Stimulated activated CD8-positive, alpha-beta memory T cell treated with anti-CD3 and anti-CD28 coated beads, Interleukin-7, amount 100 ng/mL, for 4 hours (primary cell): ENCODE measurements around the gene FBXO21.

Experiments used
- DNase-seq, 2 donors: peaks; one replicate each; pipeline ENCODE4 v3.0.0-alpha.2; 2020; ENCODE audit warnings: low read depth in 2 of 2

Gene FBXO21

GRCh38 chr12:117166107-117166506 lies 24.2 kb downstream of the FBXO21 start:
- DNase-seq: no peak

GRCh38 chr12:117165342-117165741 lies 24.9 kb downstream of the FBXO21 start:
- no peak for DNase-seq

GRCh38 chr12:117162633-117163032 lies 27.6 kb downstream of the FBXO21 start:
- no peak for DNase-seq

GRCh38 chr12:117162167-117162539 lies 28.1 kb downstream of the FBXO21 start:
- DNase-seq: no peak

- no peak for DNase-seq
Measured at GRCh38 chr12:117161460-117162166, 28.7 kb downstream of the FBXO21 start.

- DNase-seq: no peak
Measured at GRCh38 chr12:117159674-117160073, 30.6 kb downstream of the FBXO21 start.

- DNase-seq: no peak
Measured at GRCh38 chr12:117158911-117159553, 31.2 kb downstream of the FBXO21 start.

GRCh38 chr12:117158096-117158495 lies 32.2 kb downstream of the FBXO21 start:
- DNase-seq: no peak

- DNase-seq: peak; percentile 38 to 45
Measured at GRCh38 chr12:117155278-117156060, 34.8 kb downstream of the FBXO21 start.

- no peak for DNase-seq
Measured at GRCh38 chr12:117152793-117153775, 37.2 kb downstream of the FBXO21 start.

- no peak for DNase-seq
Measured at GRCh38 chr12:117151403-117152031, 38.8 kb downstream of the FBXO21 start.

GRCh38 chr12:117149431-117149830 lies 40.8 kb downstream of the FBXO21 start:
- no peak for DNase-seq

GRCh38 chr12:117148642-117149041 lies 41.6 kb downstream of the FBXO21 start:
- DNase-seq: no peak

GRCh38 chr12:117147639-117148038 lies 42.6 kb downstream of the FBXO21 start:
- no peak for DNase-seq

- DNase-seq: no peak
Measured at GRCh38 chr12:117145597-117146154, 44.6 kb downstream of the FBXO21 start.

GRCh38 chr12:117144599-117144998 lies 45.7 kb downstream of the FBXO21 start:
- no peak for DNase-seq

- no peak for DNase-seq
Measured at GRCh38 chr12:117143008-117143532, 47.2 kb downstream of the FBXO21 start.

GRCh38 chr12:117142094-117142493 lies 48.2 kb downstream of the FBXO21 start:
- no peak for DNase-seq

GRCh38 chr12:117141097-117141898 lies 49.0 kb downstream of the FBXO21 start:
- no peak for DNase-seq
